Activated gamma-delta T cell (primary cell): ENCODE results near the gene MAPK8.

Experiments used
- DNase-seq: peaks from one replicate; lab custom pipeline; 2025; lab: John Stamatoyannopoulos, UW

Gene MAPK8

GRCh38 chr10:48477141-48477540 lies 170.7 kb downstream of the MAPK8 start:
- no peak for DNase-seq

- no peak for DNase-seq
Measured at GRCh38 chr10:48477616-48478015, 171.1 kb downstream of the MAPK8 start.

GRCh38 chr10:48478469-48478868 lies 172.0 kb downstream of the MAPK8 start:
- no peak for DNase-seq

- DNase-seq = no peak
Measured at GRCh38 chr10:48478980-48479811, 172.7 kb downstream of the MAPK8 start.

- no peak for DNase-seq
Measured at GRCh38 chr10:48480397-48481374, 174.2 kb downstream of the MAPK8 start.

- no peak for DNase-seq
Measured at GRCh38 chr10:48481385-48481784, 174.9 kb downstream of the MAPK8 start.

GRCh38 chr10:48482207-48482606 lies 175.7 kb downstream of the MAPK8 start:
- DNase-seq = no peak

GRCh38 chr10:48484911-48485310 lies 178.4 kb downstream of the MAPK8 start:
- no peak for DNase-seq

- no peak for DNase-seq
Measured at GRCh38 chr10:48485711-48486110, 179.2 kb downstream of the MAPK8 start.

GRCh38 chr10:48487244-48487643 lies 180.8 kb downstream of the MAPK8 start:
- no peak for DNase-seq
